HG02571 (cell line): ENCODE results near the gene RGS10.
A peak's percentile ranks its signal among the peaks of the same experiment; 100 is the strongest.
"Not testable (repeated sequence)": the region's sequence is repeated elsewhere in the genome, so short reads cannot be mapped to it uniquely, and the experiment has no call there.

Source experiments
- ATAC-seq: cut with Tn5 transposase; IDR thresholded peaks from one replicate; pipeline ENCODE4 v1.9.1; 2021; ENCODE audit warnings: mild to moderate bottlenecking, moderate library complexity; ENCODE audit not compliant: unreplicated experiment

The RGS10 gene, protein sequence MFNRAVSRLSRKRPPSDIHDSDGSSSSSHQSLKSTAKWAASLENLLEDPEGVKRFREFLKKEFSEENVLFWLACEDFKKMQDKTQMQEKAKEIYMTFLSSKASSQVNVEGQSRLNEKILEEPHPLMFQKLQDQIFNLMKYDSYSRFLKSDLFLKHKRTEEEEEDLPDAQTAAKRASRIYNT

DNA sequence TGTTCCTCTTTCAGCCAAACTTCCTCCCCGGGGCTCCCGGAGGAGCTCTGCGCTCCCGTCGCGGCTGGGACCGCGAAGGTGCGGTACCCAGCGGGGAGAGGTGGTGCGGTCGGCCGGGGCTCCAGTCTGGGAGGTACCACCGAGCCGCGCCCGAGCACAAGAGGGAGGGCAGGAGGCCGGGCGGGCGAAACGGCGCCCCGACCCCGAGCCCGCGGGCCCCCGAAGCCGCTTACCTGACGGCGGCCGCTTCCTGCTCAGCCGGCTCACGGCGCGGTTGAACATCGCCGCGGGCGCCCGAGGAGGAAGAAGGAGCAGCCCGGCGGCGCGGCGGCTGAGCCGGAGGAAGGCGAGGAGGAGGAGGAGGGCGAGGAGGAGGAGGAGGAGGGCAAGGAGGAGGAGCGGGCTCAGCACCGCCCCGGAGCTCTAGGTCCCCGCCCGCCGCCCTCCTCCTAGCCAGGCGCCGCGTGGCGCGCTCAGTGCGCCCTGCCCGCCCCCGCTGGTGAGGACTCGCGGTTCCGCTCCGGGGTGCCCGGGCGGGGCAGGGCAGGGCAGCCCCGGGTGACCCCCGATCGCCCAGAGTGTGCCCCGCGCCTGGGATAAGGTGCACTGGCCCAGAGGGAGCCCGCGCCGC is at the start of gene RGS10:
TSS of gene RGS10 (minus strand) at position 363 of the 631 bp plus-strand sequence. CDS start at position 282, 81 bp downstream.
- ATAC-seq, result peak; percentile 76

- ATAC-seq, result no peak
These were observed 45.6 kb upstream of the RGS10 start for GRCh38 chr10:119588071-119588470.

DNA sequence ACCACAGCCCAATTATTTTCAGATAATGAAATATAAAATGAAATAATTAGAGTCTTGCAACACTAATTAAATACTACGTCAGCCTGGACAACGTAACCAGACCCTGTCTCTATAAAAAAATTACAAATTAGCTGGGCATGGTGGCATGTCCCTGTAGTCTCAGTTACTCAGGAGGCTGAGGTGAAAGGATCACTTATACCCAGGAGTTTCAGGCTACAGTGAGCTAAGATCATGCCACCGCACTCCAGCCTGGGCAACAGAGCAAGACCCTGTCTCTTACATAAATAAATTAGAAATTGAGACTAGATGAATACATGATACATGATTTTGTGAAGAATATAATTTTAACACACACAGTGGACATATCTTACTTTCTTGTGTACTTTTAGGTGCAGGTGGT is 35.8 kb upstream of the RGS10 start:
- no peak for ATAC-seq

- no peak for ATAC-seq
These were observed 33.5 kb upstream of the RGS10 start for GRCh38 chr10:119575991-119576390.

DNA sequence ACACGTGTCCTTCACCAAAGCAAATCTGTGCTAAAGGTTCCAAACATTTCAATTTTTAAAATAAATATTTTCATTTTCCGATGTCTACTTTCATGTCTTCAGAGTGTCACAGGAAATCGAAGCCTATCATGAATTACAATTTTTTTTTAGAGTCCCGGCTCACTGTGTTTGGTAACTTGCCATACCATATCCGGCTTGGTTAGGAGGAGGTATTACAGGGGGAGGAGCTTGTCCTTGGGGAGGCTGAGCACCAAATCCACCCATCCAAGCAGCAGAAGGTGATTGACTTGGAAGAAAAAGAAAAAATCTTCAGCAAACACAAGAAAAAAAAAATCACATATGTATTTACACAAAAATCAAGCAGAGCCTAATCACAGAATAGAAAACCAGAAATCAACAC is 33.0 kb upstream of the RGS10 start:
- ATAC-seq, result no peak

DNA sequence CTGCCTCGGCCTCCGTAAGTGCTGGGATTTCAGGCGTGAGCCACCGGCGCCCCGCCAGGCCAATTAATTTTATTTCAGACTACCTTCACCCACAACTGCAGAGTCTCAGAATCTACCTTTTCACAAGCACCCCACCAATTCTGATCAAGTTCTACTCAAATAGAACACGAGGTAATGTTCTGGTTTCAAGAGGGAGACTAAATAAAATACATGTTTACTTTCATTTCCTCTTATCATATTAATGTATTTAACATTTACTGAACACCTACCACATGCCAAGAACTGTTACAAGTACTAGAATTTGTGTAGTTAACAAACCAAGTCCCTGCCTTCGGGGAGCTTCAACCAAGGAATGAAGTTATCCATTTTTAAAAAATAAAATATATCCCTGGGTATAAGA is 25.5 kb upstream of the RGS10 start:
- no peak for ATAC-seq

- no peak for ATAC-seq
These were observed 19.6 kb upstream of the RGS10 start for GRCh38 chr10:119562097-119562496.

DNA sequence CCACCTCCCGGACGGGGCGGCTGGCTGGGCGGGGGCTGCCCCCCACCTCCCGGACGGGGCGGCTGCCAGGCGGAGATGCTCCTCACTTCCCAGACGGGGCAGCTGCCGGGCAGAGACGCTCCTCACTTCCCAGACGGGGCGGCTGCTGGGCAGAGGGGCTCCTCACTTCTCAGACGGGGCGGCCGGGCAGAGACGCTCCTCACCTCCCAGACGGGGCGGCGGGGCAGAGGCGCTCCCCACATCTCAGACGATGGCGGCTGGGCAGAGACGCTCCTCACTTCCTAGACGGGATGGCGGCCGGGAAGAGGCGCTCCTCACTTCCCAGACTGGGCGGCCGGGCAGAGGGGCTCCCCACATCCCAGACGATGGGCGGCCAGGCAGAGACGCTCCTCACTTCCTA is 17.0 kb upstream of the RGS10 start:
- ATAC-seq, result not testable (repeated sequence)

- not testable (repeated sequence) for ATAC-seq
These were observed 13.6 kb upstream of the RGS10 start for GRCh38 chr10:119556081-119556480.

- ATAC-seq, result no peak
These were observed 12.8 kb upstream of the RGS10 start for GRCh38 chr10:119555178-119555784.

- ATAC-seq, result no peak
These were observed 8.3 kb upstream of the RGS10 start for GRCh38 chr10:119550827-119551226.

- no peak for ATAC-seq
These were observed 6.9 kb upstream of the RGS10 start for GRCh38 chr10:119549247-119549999.

- ATAC-seq, result no peak
These were observed 3.5 kb upstream of the RGS10 start for GRCh38 chr10:119546009-119546408.

DNA sequence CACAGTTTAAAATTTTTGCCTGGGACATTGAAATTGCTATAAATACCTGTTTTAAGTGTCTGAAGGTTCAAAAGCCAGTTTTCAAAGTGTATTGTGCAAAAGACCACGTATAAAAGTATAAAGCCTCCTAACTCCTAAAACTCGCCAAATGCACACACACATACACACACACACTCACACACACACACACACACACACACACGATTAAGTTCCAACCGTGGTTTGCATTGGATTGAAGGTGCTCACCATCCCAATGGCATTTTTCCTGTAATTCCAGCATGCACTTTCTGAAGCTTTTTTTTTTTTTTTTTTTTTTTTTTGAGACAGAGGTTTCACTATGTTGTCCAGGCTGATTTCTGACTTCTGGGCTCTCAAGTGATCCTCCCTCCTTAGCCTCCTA is 2.8 kb upstream of the RGS10 start:
- no peak for ATAC-seq

GRCh38 chr10:119543814-119544642 is 1.5 kb upstream of the RGS10 start:
- ATAC-seq, result no peak

- peak; percentile 37 for ATAC-seq
These were observed 682 bp upstream of the RGS10 start for GRCh38 chr10:119542988-119543813.

GRCh38 chr10:119541459-119542356 is 811 bp downstream of the RGS10 start:
- peak; percentile 25 for ATAC-seq

DNA sequence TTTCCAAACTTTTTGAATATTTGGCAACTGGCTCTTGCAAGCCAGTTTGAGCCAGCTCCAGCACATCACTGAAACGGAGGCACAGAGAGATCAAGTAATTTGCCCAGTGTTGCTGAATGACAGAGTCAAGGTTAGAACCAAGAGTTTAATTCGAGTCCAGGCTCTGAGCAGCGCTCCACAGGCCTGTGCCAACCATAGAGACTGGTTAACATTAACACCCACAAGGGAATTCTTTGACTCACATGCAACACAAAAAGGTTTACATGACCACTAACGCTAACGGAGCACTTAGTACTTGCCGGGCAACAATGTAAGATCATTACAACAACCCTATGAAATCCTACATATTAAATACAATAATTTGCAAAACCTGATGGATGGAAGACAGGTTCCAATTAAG is 1.5 kb downstream of the RGS10 start:
- ATAC-seq, result no peak

DNA sequence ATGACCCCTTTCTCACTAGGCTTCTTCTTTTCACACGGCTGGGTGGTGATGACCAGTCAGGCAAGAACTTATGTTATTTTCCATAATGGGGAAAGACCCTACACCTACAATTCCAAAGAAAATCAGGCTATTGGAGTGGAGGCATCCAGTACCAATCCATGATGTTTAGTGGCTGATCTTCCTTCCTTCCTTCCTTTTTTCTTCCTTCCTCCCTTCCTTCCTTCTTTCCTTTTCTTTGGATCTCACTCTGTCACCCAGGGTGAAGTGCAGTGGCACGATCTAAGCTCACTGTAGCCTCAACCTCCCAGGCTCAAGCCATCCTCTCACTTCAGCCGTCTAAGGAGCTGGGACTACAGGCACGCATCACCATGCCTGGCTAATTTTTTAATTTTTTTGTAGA is 2.5 kb downstream of the RGS10 start:
- ATAC-seq, result no peak
